ENCODE results near the gene ZNF496.
"Not testable (repeated sequence)": the region's sequence is repeated elsewhere in the genome, so short reads cannot be mapped to it uniquely, and the experiment has no call there.

The ZNF496 gene

DNA sequence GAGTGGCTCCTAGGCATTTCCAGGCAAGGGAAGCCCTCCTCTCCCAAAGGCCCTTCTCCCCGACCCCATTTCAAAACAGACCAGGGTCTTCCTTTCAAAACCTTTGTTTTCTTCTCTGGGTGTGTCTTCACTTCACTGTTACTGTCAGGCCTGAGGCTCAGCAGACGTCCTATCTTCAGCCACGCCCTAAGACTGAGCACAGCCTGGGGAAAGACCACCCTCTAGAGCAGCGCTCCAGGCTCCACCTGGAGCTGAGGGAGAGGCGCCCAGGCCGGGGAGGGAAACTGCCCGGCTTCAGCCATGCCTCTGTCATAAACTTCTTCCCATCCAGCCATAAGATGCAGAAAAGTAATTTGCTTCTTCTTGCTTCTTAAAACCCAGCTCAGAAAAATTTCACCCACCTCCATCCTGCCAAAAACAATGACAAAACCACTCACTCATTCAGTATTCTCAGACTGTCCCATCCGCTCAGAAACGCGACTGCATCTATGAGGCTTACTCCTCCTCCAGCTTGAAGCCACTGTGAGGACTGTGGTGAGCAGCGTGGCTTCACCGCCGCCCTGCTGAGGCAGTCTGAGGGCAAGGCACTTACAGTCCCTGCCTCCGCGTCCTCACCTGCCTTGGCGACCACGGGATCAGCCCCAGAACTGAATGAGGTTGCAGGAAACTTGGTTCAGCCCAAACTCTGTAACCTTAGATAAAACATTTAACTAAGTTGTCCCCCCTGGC is 39.7 kb downstream of the ZNF496 start:
- no peak for DNase-seq (ENCODE audit: low read depth)

- DNase-seq (ENCODE audit: low read depth), result no peak
These were observed 40.5 kb downstream of the ZNF496 start for GRCh38 chr1:247291161-247291560.

- no peak for DNase-seq (ENCODE audit: low read depth)
These were observed 41.1 kb downstream of the ZNF496 start for GRCh38 chr1:247290576-247290975.

DNA sequence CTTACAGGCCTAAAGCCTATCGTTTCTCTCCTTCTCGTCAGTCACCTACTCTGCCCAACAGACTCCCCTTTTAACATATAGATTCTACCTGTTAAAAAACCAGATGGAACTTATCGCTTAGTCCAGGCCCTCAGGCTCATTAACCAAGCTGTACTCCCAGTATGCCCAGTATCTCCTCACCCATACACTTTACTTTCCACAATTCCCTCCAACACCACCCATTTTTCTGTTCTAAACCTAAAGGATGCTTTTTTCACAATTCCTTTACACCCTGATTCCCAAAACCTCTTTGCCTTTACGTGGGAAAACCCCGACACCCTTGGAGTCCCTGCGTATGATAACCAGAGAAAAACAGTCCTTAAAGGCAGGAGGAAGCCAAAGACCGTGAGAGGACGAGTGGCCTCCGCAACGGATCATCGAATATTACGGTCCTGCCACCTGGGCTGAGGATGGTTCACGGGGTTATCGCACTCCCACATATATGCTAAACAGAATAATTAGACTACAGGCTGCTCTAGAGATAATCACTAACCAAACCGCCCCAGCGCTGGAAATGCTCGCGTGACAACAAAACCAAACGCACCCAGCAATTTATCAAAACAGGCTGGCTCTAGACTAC is 42.3 kb downstream of the ZNF496 start:
- DNase-seq (ENCODE audit: low read depth), result not testable (repeated sequence)

DNA sequence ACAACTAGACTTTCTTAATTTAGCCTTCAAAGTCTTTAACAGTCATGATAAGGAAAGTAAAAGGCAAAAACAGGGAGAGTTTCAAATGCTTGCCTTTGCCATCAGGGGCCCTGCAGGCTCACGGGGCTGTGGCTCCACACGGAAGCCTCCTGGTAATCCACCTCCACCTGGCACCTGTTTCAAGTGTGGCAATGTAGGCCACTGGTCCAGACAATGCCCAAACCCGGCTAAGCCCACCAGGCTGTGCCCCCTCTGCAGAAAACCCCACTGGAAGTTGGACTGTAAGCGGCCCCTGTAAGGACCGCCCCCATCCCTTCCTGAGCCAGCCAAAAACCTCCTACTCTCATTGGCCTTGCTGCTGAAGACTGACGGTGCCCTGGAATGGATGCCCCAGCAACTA is 43.3 kb downstream of the ZNF496 start:
- no peak for DNase-seq (ENCODE audit: low read depth)

DNA sequence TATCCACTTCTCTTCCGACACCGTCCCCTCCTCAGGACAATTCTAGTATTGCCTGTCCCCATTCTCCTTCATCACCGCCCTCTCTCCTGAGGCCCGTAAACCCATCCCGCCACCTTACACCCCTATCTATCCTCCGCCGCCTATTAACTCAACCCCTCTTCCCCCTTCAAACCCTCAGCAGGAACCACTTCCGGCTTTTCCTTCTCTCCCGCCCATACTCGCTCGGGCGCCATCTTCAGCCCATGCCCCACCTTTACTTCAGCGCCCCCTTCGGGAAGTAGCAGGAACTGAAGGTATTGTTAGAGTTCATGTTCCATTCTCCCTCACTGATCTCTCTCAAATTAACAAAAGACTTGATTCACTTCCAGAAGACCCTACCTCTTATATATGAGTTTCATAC is 44.2 kb downstream of the ZNF496 start:
- DNase-seq (ENCODE audit: low read depth), result no peak

GRCh38 chr1:247286134-247286670 is 45.5 kb downstream of the ZNF496 start:
- DNase-seq (ENCODE audit: low read depth), result no peak

- DNase-seq (ENCODE audit: low read depth), result no peak
These were observed 50.6 kb downstream of the ZNF496 start for GRCh38 chr1:247281001-247281574.

DNA sequence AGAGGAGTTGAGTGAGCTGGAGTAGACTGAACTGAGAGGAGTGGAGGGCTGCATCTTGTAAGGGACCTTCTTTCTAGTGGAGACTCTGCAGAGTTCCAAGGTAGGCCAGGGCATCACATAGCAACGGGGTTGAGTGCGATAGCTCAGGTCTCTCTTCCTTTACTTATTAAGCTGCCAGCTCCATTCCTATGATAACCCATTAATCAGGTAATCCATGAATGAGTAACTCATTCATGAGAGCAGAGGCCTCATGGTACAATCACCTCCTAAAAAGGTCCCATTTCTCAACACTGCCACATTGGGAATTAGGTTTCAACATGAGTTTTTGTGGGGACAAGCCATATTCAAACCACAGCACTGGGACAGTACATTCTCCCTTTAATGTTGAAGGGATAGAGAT is 54.5 kb downstream of the ZNF496 start:
- no peak for DNase-seq (ENCODE audit: low read depth)

- DNase-seq (ENCODE audit: low read depth), result no peak
These were observed 56.9 kb downstream of the ZNF496 start for GRCh38 chr1:247274605-247275256.

- DNase-seq (ENCODE audit: low read depth), result no peak
These were observed 58.7 kb downstream of the ZNF496 start for GRCh38 chr1:247273013-247273412.

DNA sequence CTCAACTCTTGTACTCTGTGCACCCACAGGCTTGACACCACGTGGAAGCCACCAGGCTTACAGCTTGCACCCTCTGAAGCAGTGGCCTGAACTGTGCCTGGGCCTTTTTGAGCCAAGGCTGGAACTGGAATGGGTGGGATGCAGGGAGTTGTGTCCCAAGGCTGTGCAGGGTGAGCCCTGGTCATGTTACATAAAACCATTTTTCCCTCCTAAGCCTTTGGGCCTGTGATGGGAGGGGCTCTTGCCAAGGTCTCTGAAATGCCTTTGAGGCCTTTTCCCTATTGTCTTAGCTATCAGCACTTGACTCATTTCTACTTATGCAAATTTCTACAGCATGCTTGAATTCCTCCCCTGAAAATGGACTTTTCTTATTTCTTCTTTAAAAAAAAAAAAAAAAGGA is 61.7 kb downstream of the ZNF496 start:
- DNase-seq (ENCODE audit: low read depth), result no peak

DNA sequence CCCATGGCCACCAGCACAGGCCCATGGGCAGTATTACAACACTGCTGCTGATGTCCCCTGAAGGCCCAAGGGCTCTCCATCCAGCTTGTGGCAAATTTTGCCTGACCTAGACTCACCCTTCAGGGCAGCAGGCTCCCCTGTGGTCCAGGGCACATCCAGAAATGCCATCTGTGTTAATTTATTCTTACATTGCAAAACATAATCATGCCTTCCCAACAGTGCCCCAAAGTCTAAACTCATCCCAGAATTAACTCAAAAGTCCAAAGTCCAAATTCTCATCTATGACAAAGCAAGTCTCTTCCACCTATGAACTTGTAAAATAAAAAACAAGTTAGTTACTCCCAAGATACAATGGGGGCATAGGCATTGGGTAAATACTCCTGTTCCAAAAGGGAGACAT is 62.5 kb downstream of the ZNF496 start:
- no peak for DNase-seq (ENCODE audit: low read depth)

DNA sequence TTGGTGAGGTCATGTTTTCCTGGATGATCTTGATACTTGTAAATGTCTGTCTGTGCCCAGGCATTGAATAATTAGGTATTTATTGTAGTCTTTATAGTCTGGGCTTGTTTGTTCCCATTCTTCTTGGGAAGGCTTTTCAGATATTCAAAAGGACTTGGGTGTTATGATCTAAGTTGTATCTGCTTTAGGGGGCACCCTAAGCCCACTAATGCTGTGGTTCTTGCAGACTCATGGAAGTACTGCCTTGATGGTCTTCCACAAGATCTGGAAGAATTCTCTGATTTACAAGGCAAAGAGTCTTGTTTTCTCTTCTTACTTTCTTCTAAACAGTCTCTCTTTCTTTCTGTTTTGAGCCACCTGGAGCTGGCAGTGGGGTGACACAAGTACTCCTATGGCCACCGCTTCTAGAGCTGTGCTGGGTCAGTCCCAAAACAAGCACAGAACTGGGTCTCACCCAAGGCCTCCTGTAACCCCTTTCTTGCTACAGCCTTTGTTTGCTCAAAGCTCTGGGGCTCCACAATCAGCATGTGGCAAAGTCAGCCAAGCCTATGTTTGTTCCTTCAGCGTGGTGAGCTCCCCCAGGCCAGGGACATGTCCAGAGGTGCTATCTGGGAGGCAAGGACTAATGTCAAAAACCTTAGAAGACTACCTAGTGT is 63.1 kb downstream of the ZNF496 start:
- DNase-seq (ENCODE audit: low read depth), result no peak

- DNase-seq (ENCODE audit: low read depth), result no peak
These were observed 65.6 kb downstream of the ZNF496 start for GRCh38 chr1:247266053-247266452.

DNA sequence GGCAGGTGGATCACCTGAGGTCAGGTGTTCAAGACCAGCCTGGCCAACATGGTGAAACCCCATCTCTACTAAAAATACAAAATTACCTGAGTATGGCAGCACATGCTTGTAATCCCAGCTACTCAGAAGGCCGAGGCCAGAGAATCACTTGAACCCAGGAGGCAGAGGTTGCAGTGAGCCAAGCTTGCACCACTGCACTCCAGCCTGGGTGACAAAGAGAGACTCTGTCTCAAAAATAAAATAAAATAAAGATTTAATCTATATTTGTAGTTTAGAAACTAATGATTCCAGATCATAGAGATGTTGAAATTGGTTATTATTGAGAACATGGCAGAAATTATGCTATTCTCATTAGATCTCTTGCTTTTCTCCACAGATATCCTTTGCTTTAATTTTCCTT is 75.9 kb downstream of the ZNF496 start, which contains the start of gene VN1R5:
Gene VN1R5, plus strand, starts transcription at position 301 of the 400 bp plus-strand sequence.
- DNase-seq (ENCODE audit: low read depth), result not testable (repeated sequence)

GRCh38 chr1:247247568-247247967 is 84.1 kb downstream of the ZNF496 start:
- no peak for DNase-seq (ENCODE audit: low read depth)

Data from stimulated activated CD4-positive, alpha-beta T cell treated with anti-CD3 and anti-CD28 coated beads, Interleukin-2, amount 100 ng/mL, for 4 hours (primary cell).